ENCODE results near the gene HNRNPK.

The HNRNPK gene

DNA sequence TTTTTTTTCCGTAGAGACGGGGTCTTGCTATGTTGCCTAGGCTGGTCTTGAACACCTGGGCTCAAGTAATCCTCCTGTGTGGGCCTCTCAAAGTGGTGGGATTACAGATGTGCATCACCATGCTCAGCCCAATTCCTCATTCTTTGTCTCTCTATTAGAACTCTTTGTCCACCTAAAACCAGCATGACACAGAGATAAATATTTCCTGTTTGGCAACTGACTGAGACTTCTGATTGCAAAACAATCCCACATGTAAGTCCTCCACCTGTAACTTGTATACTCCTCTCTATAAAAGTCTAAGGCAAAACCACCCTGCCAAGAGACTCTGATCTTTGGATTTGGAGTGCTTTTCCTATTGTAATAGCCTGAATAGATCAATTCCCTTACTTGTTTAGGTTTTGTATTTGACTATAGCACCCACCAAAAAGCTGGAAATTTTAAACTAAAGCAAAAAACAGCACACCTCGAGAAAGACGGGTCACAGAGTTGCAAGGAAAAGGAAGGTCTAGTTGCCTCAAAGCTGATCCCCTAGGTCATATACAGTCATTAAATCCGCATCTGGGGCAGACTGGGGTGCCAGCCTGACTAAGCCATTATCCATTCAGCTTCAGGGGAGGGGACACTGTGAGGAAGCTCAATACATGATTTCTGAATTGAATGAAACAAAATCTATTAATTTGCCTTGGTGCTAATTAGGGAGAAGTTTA lies 45.3 kb downstream of the HNRNPK start:
- Mint-ChIP-seq H3K9me3 (no peaks in the 10 kb centered on the region), H3K4me3 (no peak overlapping the region), H3K36me3 (ENCODE audit: low read depth) (no peaks in the 10 kb centered on the region), H3K27me3 (ENCODE audit: low read depth, poor library complexity) (no peaks in the 10 kb centered on the region), H3K4me1 (peaks cover 32% of the 10 kb centered on the region), H3K27ac (no peak overlapping the region)
- DNase-seq = no peak
- TF ChIP-seq, protein P1, sequence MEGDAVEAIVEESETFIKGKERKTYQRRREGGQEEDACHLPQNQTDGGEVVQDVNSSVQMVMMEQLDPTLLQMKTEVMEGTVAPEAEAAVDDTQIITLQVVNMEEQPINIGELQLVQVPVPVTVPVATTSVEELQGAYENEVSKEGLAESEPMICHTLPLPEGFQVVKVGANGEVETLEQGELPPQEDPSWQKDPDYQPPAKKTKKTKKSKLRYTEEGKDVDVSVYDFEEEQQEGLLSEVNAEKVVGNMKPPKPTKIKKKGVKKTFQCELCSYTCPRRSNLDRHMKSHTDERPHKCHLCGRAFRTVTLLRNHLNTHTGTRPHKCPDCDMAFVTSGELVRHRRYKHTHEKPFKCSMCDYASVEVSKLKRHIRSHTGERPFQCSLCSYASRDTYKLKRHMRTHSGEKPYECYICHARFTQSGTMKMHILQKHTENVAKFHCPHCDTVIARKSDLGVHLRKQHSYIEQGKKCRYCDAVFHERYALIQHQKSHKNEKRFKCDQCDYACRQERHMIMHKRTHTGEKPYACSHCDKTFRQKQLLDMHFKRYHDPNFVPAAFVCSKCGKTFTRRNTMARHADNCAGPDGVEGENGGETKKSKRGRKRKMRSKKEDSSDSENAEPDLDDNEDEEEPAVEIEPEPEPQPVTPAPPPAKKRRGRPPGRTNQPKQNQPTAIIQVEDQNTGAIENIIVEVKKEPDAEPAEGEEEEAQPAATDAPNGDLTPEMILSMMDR (IDR thresholded peaks at IDR 0.05) = no peak

DNA sequence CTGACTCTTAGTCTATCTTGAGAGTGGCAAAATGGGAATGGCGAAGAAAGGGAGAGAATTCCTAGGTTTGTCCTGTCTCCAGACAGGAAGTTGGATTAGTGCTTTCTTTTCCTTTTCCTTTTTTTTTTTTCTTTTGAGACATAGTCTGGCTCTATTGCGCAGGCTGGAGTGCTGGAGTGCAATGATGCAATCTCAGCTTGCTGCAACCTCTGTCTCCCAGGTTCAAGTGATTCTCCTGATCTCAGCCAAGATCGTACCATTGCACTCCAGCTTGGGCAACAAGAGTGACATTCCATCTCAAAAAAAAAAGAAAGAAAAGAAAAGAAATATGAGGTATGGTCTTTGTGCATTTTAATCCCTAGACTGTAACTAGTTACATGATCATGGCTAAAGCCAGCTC lies 46.2 kb downstream of the HNRNPK start:
- Mint-ChIP-seq H3K9me3 (no peaks in the 10 kb centered on the region), H3K36me3 (ENCODE audit: low read depth) (no peaks in the 10 kb centered on the region), H3K27me3 (ENCODE audit: low read depth, poor library complexity) (no peaks in the 10 kb centered on the region), H3K4me1 (peaks cover 32% of the 10 kb centered on the region), H3K4me3 (no peak overlapping the region), H3K27ac (no peak overlapping the region)
- TF ChIP-seq, protein P1 (IDR thresholded peaks at IDR 0.05) = no peak
- DNase-seq = no peak

DNA sequence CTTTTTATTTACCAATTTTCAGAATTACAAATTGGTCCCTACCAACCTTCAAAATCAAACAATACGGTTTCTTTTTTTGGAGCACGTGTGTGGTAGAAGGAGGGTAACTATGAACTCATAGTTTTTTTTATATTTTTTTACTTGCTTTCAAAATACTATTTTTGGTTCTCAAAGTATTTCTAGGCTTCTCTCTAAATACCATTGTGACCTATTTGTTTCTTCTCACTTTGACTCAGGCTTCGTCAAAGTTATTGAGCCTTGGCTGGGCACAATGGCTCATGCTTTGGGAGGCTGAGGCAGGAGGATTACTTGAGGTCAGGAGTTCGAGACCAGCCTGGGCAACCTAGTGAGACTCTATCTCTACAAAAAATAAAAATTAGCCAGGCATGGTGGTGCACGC lies 47.2 kb downstream of the HNRNPK start:
- no peak for DNase-seq
- H3K27me3 Mint-ChIP-seq (ENCODE audit: low read depth, poor library complexity) = peaks cover 5% of the 10 kb centered on the region
- peaks cover 29% of the 10 kb centered on the region for H3K4me1 Mint-ChIP-seq
- TF ChIP-seq, protein P1 (IDR thresholded peaks at IDR 0.05) = no peak
- no peaks in the 10 kb centered on the region for H3K9me3 Mint-ChIP-seq
- H3K36me3 Mint-ChIP-seq (ENCODE audit: low read depth) = no peaks in the 10 kb centered on the region
- H3K4me3 Mint-ChIP-seq = no peak overlapping the region
- no peak overlapping the region for H3K27ac Mint-ChIP-seq

GRCh38 chr9:83932011-83932410 lies 48.0 kb downstream of the HNRNPK start:
- no peak overlapping the region for H3K27ac Mint-ChIP-seq
- DNase-seq = no peak
- H3K27me3 Mint-ChIP-seq (ENCODE audit: low read depth, poor library complexity) = peaks cover 5% of the 10 kb centered on the region
- no peaks in the 10 kb centered on the region for H3K9me3 Mint-ChIP-seq
- TF ChIP-seq, protein P1 (IDR thresholded peaks at IDR 0.05) = no peak
- no peak overlapping the region for H3K4me3 Mint-ChIP-seq
- no peaks in the 10 kb centered on the region for H3K36me3 Mint-ChIP-seq (ENCODE audit: low read depth)
- peaks cover 26% of the 10 kb centered on the region for H3K4me1 Mint-ChIP-seq

- H3K27me3 Mint-ChIP-seq (ENCODE audit: low read depth, poor library complexity) = peaks cover 5% of the 10 kb centered on the region
- TF ChIP-seq, protein P1 (IDR thresholded peaks at IDR 0.05) = no peak
- H3K9me3 Mint-ChIP-seq = no peaks in the 10 kb centered on the region
- H3K36me3 Mint-ChIP-seq (ENCODE audit: low read depth) = no peaks in the 10 kb centered on the region
- H3K27ac Mint-ChIP-seq = no peak overlapping the region
- DNase-seq = no peak
- no peak overlapping the region for H3K4me3 Mint-ChIP-seq
- peaks cover 15% of the 10 kb centered on the region for H3K4me1 Mint-ChIP-seq
These were observed 49.1 kb downstream of the HNRNPK start for GRCh38 chr9:83930881-83931280.

- no peaks in the 10 kb centered on the region for H3K9me3 Mint-ChIP-seq
- H3K4me3 Mint-ChIP-seq = no peak overlapping the region
- H3K4me1 Mint-ChIP-seq = no peaks in the 10 kb centered on the region
- no peaks in the 10 kb centered on the region for H3K36me3 Mint-ChIP-seq (ENCODE audit: low read depth)
- no peak for DNase-seq
- TF ChIP-seq, protein P1 (IDR thresholded peaks at IDR 0.05) = no peak
- no peak overlapping the region for H3K27ac Mint-ChIP-seq
- peaks cover 5% of the 10 kb centered on the region for H3K27me3 Mint-ChIP-seq (ENCODE audit: low read depth, poor library complexity)
These were observed 52.4 kb downstream of the HNRNPK start for GRCh38 chr9:83927591-83927990.

Measured in nephron progenitor cell (in vitro differentiated cells).